GM19035 (cell line): ENCODE data around the gene CEP120.
A peak's percentile ranks its signal among the peaks of the same experiment; 100 is the strongest.
"Not testable (repeated sequence)": the region's sequence is repeated elsewhere in the genome, so short reads cannot be mapped to it uniquely, and the experiment has no call there.

Experiments used
- ATAC-seq: cut with Tn5 transposase; IDR thresholded peaks from one replicate; pipeline ENCODE4 v1.9.1; 2021; ENCODE audit not compliant: unreplicated experiment

The CEP120 gene

GRCh38 chr5:123423278-123424149 lies at the start of gene CEP120:
CEP120 (minus strand) TSS chr5:123423403; CDS start chr5:123422998, 405 bp downstream.
- ATAC-seq: peak; percentile 99

GRCh38 chr5:123472150-123472924 lies 49.1 kb upstream of the CEP120 start:
- no peak for ATAC-seq

- no peak for ATAC-seq
These were observed 48.2 kb upstream of the CEP120 start for GRCh38 chr5:123471385-123471784.

GRCh38 chr5:123466839-123467238 lies 43.6 kb upstream of the CEP120 start:
- not testable (repeated sequence) for ATAC-seq

GRCh38 chr5:123460296-123460729 lies 37.1 kb upstream of the CEP120 start:
- no peak for ATAC-seq

GRCh38 chr5:123458994-123459393 lies 35.8 kb upstream of the CEP120 start:
- not testable (repeated sequence) for ATAC-seq

- ATAC-seq: no peak
These were observed 33.0 kb upstream of the CEP120 start for GRCh38 chr5:123456242-123456641.

- peak; percentile 91 for ATAC-seq
These were observed 32.4 kb upstream of the CEP120 start for GRCh38 chr5:123455640-123456039.

- ATAC-seq: peak; percentile 46
These were observed 31.9 kb upstream of the CEP120 start for GRCh38 chr5:123455095-123455494.

- no peak for ATAC-seq
These were observed 31.2 kb upstream of the CEP120 start for GRCh38 chr5:123454259-123454911.

GRCh38 chr5:123452401-123452800 lies 29.2 kb upstream of the CEP120 start:
- ATAC-seq: no peak

GRCh38 chr5:123451047-123451446 lies 27.8 kb upstream of the CEP120 start:
- no peak for ATAC-seq

- no peak for ATAC-seq
These were observed 27.4 kb upstream of the CEP120 start for GRCh38 chr5:123450640-123451039.

- ATAC-seq: peak; percentile 31
These were observed 26.9 kb upstream of the CEP120 start for GRCh38 chr5:123450114-123450513.

GRCh38 chr5:123449424-123449974 lies 26.3 kb upstream of the CEP120 start:
- ATAC-seq: no peak

GRCh38 chr5:123448743-123449142 lies 25.5 kb upstream of the CEP120 start:
- no peak for ATAC-seq

- ATAC-seq: peak; percentile 79
These were observed 24.9 kb upstream of the CEP120 start for GRCh38 chr5:123448017-123448617.

- ATAC-seq: no peak
These were observed 20.8 kb upstream of the CEP120 start for GRCh38 chr5:123444016-123444415.

GRCh38 chr5:123441408-123441807 lies 18.2 kb upstream of the CEP120 start:
- peak; percentile 70 for ATAC-seq

- ATAC-seq: no peak
These were observed 17.4 kb upstream of the CEP120 start for GRCh38 chr5:123440456-123441181.
